Activated T-cell treated with anti-CD3 and anti-CD28 coated beads, Interleukin-2, amount 50 U/mL, for 24 hours (primary cell): ENCODE data around the gene SPPL2A.
A peak's percentile ranks its signal among the peaks of the same experiment; 100 is the strongest.

Source experiments
- DNase-seq: peaks from one replicate; pipeline ENCODE4 v3.0.0-alpha.2; 2020
- H3K27ac Mint-ChIP-seq: 2 replicates; pipeline ENCODE4 v1.8.0; 2020; ENCODE audit warnings: mild to moderate bottlenecking, mixed read lengths
- H3K27me3 Mint-ChIP-seq: 2 replicates; pipeline ENCODE4 v1.8.0; 2020; ENCODE audit warnings: mixed read lengths
- H3K36me3 Mint-ChIP-seq: 2 replicates; pipeline ENCODE4 v1.8.0; 2020; ENCODE audit warnings: low read depth, mixed read lengths
- H3K4me1 Mint-ChIP-seq: 2 replicates; pipeline ENCODE4 v1.8.0; 2020; ENCODE audit warnings: low read depth, mixed read lengths
- H3K4me3 Mint-ChIP-seq: 2 replicates; pipeline ENCODE4 v1.8.0; 2020; ENCODE audit warnings: mild to moderate bottlenecking, moderate library complexity, mixed read lengths
- H3K9me3 Mint-ChIP-seq: 2 replicates; pipeline ENCODE4 v1.8.0; 2020; ENCODE audit warnings: mixed read lengths

SPPL2A gene

DNA sequence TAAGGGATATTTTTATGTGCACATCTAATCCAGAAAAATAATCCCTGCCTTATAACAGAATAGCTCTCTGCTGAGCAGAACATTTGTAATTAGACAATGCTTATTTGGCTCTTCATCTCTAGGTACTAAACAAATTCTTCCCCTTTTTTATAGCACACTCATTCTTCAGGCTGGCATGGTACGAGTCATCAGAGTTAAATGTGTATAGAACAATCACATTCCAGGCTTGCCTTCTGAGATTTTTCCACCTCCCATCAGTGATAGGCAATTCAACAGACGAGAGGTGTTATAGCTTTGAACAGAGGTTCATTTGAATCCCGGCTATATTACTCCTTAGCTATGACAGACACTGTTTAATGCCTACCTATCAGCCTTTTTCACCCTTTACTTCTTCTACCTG lies 21.4 kb upstream of the SPPL2A start:
- DNase-seq = no peak
- Mint-ChIP-seq H3K36me3 (no peaks in the 10 kb centered on the region), H3K4me3 (no peak overlapping the region), H3K4me1 (no peaks in the 10 kb centered on the region), H3K27me3 (no peaks in the 10 kb centered on the region), H3K27ac (no peak overlapping the region), H3K9me3 (no peaks in the 10 kb centered on the region)

- Mint-ChIP-seq H3K4me1 (no peaks in the 10 kb centered on the region), H3K9me3 (no peaks in the 10 kb centered on the region), H3K27ac (no peak overlapping the region), H3K4me3 (no peak overlapping the region), H3K27me3 (no peaks in the 10 kb centered on the region), H3K36me3 (no peaks in the 10 kb centered on the region)
- DNase-seq = no peak
Observed at GRCh38 chr15:50786438-50786837, 20.9 kb upstream of the SPPL2A start.

- Mint-ChIP-seq H3K27me3 (no peaks in the 10 kb centered on the region), H3K4me3 (no peak overlapping the region), H3K27ac (no peak overlapping the region), H3K4me1 (no peaks in the 10 kb centered on the region), H3K36me3 (no peaks in the 10 kb centered on the region), H3K9me3 (no peaks in the 10 kb centered on the region)
- DNase-seq = no peak
Observed at GRCh38 chr15:50783895-50784294, 18.4 kb upstream of the SPPL2A start.

- no peaks in the 10 kb centered on the region for H3K27me3 Mint-ChIP-seq
- no peaks in the 10 kb centered on the region for H3K36me3 Mint-ChIP-seq
- DNase-seq = no peak
- H3K4me1 Mint-ChIP-seq = no peaks in the 10 kb centered on the region
- H3K9me3 Mint-ChIP-seq = no peaks in the 10 kb centered on the region
- H3K4me3 Mint-ChIP-seq = no peak overlapping the region
- H3K27ac Mint-ChIP-seq = no peak overlapping the region
Observed at GRCh38 chr15:50783411-50783810, 17.9 kb upstream of the SPPL2A start.

DNA sequence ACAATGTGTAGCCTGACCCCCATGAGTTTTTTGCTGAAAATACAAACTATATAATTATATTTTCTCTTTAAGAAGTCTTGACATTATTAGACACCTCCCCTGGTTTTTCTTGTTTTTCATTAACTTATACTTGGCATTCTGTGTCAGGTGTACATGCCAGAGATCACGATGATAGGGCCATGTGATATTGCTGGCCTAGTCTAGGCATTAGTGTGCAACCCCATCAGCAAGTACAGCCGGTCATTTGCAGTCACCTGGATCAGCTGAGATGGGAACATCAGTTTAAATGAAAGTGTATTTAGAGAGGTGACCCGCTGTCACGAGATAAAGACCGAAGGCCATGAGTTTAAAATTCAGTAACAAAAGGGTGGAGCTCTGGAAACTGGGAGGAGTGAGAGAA lies 12.6 kb upstream of the SPPL2A start:
- H3K27me3 Mint-ChIP-seq = no peaks in the 10 kb centered on the region
- no peaks in the 10 kb centered on the region for H3K36me3 Mint-ChIP-seq
- H3K9me3 Mint-ChIP-seq = no peaks in the 10 kb centered on the region
- DNase-seq = no peak
- H3K4me1 Mint-ChIP-seq = peaks cover 4% of the 10 kb centered on the region
- no peak overlapping the region for H3K4me3 Mint-ChIP-seq
- H3K27ac Mint-ChIP-seq = no peak overlapping the region

GRCh38 chr15:50777042-50777441 lies 11.5 kb upstream of the SPPL2A start:
- H3K36me3 Mint-ChIP-seq = no peaks in the 10 kb centered on the region
- no peak overlapping the region for H3K27ac Mint-ChIP-seq
- no peak for DNase-seq
- H3K9me3 Mint-ChIP-seq = no peaks in the 10 kb centered on the region
- no peak overlapping the region for H3K4me3 Mint-ChIP-seq
- peaks cover 4% of the 10 kb centered on the region for H3K4me1 Mint-ChIP-seq
- H3K27me3 Mint-ChIP-seq = no peaks in the 10 kb centered on the region

DNA sequence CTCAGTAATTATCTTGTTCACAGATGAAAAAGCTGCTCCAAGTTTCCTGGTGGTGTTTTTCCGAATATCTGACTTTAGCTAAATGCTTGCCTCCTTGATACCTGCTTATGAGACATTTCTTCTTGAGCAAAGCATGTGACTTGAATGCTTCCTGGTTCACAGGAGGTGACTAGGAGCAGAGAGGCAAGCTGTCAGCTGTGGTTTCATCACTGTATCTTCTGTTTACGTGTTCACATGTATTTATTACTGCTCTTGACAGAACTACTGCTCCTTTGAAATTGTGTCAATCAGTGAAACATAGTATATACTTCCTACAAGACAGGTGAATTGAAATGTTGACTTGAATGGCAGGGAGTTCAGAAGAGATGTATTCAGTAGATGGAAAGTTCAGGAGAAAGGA lies 8.9 kb upstream of the SPPL2A start:
- peaks cover 4% of the 10 kb centered on the region for H3K4me1 Mint-ChIP-seq
- H3K27ac Mint-ChIP-seq = no peak overlapping the region
- H3K27me3 Mint-ChIP-seq = no peaks in the 10 kb centered on the region
- DNase-seq = no peak
- no peak overlapping the region for H3K4me3 Mint-ChIP-seq
- no peaks in the 10 kb centered on the region for H3K36me3 Mint-ChIP-seq
- no peaks in the 10 kb centered on the region for H3K9me3 Mint-ChIP-seq

GRCh38 chr15:50773389-50773788 lies 7.9 kb upstream of the SPPL2A start:
- no peak for DNase-seq
- Mint-ChIP-seq H3K36me3 (no peaks in the 10 kb centered on the region), H3K4me3 (no peak overlapping the region), H3K27me3 (no peaks in the 10 kb centered on the region), H3K27ac (no peak overlapping the region), H3K4me1 (peaks cover 10% of the 10 kb centered on the region), H3K9me3 (no peaks in the 10 kb centered on the region)

- Mint-ChIP-seq H3K9me3 (no peaks in the 10 kb centered on the region), H3K36me3 (peaks cover 23% of the 10 kb centered on the region), H3K4me1 (peaks cover 47% of the 10 kb centered on the region), H3K27me3 (no peaks in the 10 kb centered on the region), H3K27ac (peak overlapping the region; percentile 58), H3K4me3 (no peak overlapping the region)
- no peak for DNase-seq
Observed at GRCh38 chr15:50767332-50767861, 1.9 kb upstream of the SPPL2A start.

DNA sequence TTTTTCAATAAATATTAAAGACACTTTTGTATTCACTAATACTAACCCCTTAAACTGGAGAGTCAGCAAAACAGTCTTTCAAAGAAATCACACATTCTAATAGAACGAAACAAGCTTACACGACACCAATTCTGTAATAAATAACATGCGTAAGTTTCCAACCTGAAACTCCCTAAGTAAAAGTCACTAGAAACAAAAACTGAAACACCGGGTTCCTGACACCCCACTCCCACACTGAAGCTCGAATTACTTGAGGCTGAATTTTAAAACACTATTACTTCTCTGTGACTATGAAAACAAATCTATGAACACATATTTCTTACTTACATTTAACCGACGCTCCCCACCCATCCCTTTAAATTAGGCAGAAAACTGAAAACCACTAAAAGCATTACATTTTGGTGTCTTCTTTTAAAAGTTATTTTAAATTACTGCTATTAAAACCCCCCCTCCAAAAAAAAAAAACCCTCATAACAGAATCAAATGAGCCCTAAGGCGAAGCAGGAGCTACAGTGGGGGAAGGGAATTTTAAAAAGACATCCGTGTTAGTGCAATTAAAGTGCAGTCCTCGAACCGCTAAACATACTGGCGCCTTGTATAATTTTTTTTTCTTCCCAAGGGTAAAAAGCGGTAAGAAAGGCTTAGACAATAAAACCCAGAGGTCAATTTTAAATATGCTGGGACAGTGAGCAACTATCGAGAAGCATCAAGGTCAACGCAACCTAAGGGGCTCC lies 878 bp downstream of the SPPL2A start:
- DNase-seq = no peak

GRCh38 chr15:50758712-50759205 lies 6.7 kb downstream of the SPPL2A start:
- H3K4me1 Mint-ChIP-seq = peaks cover 62% of the 10 kb centered on the region
- H3K27ac Mint-ChIP-seq = no peak overlapping the region
- H3K9me3 Mint-ChIP-seq = no peaks in the 10 kb centered on the region
- no peak for DNase-seq
- H3K36me3 Mint-ChIP-seq = peaks cover 39% of the 10 kb centered on the region
- H3K4me3 Mint-ChIP-seq = no peak overlapping the region
- no peaks in the 10 kb centered on the region for H3K27me3 Mint-ChIP-seq

More for the DNA sequence above, 878 bp downstream of the SPPL2A start:
- Mint-ChIP-seq H3K4me1 (peaks cover 73% of the 10 kb centered on the region), H3K4me3 (peak overlapping the region; percentile 88), H3K36me3 (peaks cover 38% of the 10 kb centered on the region), H3K27ac (peak overlapping the region; percentile 98), H3K27me3 (no peaks in the 10 kb centered on the region), H3K9me3 (no peaks in the 10 kb centered on the region)

- Mint-ChIP-seq H3K27ac (no peak overlapping the region), H3K4me1 (peaks cover 42% of the 10 kb centered on the region), H3K27me3 (no peaks in the 10 kb centered on the region), H3K4me3 (no peak overlapping the region), H3K9me3 (no peaks in the 10 kb centered on the region), H3K36me3 (peaks cover 40% of the 10 kb centered on the region)
- no peak for DNase-seq
Observed at GRCh38 chr15:50753463-50753862, 12.0 kb downstream of the SPPL2A start.

GRCh38 chr15:50751394-50751793 lies 14.1 kb downstream of the SPPL2A start:
- DNase-seq = no peak
- H3K4me1 Mint-ChIP-seq = peaks cover 32% of the 10 kb centered on the region
- H3K27me3 Mint-ChIP-seq = no peaks in the 10 kb centered on the region
- peaks cover 46% of the 10 kb centered on the region for H3K36me3 Mint-ChIP-seq
- H3K27ac Mint-ChIP-seq = no peak overlapping the region
- H3K9me3 Mint-ChIP-seq = no peaks in the 10 kb centered on the region
- no peak overlapping the region for H3K4me3 Mint-ChIP-seq

GRCh38 chr15:50750227-50750705 lies 15.2 kb downstream of the SPPL2A start:
- no peak for DNase-seq
- no peak overlapping the region for H3K4me3 Mint-ChIP-seq
- H3K9me3 Mint-ChIP-seq = no peaks in the 10 kb centered on the region
- H3K36me3 Mint-ChIP-seq = peaks cover 47% of the 10 kb centered on the region
- no peaks in the 10 kb centered on the region for H3K27me3 Mint-ChIP-seq
- no peak overlapping the region for H3K27ac Mint-ChIP-seq
- H3K4me1 Mint-ChIP-seq = peaks cover 27% of the 10 kb centered on the region

DNA sequence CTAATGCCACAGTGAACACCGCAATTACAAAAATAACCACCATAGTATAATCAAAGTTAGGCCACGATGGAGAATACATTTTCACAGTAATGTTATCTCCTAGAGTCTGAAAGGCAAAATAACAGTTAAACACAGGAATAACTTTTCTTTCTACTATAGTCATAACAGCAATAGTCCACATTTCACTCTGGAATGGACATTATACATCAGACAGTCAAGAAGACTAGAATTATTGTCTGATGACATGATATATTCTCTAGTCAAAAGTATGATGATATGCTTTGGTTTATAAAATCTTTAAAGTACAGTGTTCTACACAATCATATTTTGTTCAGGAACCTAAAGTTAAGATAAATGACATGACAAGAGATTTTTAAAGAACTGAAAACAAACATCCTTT lies 18.0 kb downstream of the SPPL2A start:
- Mint-ChIP-seq H3K4me1 (peaks cover 15% of the 10 kb centered on the region), H3K36me3 (peaks cover 55% of the 10 kb centered on the region), H3K27ac (no peak overlapping the region), H3K27me3 (no peaks in the 10 kb centered on the region), H3K4me3 (no peak overlapping the region), H3K9me3 (no peaks in the 10 kb centered on the region)
- DNase-seq = no peak
